Measurements from ENCODE around the gene SUCLG1.
"Not testable (repeated sequence)": the region's sequence is repeated elsewhere in the genome, so short reads cannot be mapped to it uniquely, and the experiment has no call there.

The SUCLG1 gene

DNA sequence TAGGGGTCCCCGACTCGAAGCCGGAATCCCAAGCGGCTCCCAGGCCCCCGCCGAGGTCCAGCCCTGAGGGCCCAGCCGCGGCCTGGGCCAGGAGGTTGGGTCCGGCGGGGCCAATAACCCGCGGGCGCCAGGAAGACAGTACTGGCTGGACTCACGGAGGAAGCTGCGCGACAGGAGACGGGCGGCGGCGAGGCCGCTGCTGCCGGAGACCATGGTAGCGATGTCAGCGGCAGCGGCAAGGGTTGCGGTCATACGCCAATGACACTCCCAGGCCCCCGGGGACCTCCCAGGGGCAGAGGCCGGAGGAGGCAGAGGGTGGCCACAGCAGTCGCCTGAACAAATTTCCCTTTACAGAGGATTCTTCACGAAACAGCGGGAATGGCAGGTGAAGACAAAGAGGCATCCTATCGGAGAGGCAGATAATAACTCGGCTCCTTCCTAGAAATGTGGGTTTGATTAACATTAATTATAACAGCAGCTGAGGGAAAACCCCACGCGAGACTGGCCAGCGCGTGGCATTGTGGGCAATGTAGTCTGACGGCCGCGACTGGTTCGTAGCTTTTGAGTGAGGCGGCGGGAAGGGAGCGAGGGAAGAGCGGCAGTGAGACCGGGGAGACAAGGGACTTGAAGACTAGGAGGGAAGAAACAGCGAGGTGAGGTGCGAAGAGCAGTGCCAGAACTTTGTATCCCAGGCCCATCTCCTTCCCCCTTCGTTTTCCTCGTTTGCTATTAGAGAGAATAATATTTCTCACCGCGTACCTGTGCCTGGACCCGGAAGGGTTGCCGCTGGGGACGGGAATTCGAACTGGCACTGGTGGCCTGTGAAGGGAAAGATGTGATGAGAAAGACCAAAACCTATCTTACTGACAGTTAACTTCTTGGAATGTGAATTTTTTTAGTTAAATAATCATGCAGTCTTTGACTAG, at the start of gene SUCLG1:
SUCLG1 (minus strand) TSS at position 263 of the 926 bp plus-strand sequence; CDS start at position 252, 11 bp downstream.
- in situ Hi-C loops (cut with HindIII; ENCODE audit: low sequenced_read_pairs): no loop called here

DNA sequence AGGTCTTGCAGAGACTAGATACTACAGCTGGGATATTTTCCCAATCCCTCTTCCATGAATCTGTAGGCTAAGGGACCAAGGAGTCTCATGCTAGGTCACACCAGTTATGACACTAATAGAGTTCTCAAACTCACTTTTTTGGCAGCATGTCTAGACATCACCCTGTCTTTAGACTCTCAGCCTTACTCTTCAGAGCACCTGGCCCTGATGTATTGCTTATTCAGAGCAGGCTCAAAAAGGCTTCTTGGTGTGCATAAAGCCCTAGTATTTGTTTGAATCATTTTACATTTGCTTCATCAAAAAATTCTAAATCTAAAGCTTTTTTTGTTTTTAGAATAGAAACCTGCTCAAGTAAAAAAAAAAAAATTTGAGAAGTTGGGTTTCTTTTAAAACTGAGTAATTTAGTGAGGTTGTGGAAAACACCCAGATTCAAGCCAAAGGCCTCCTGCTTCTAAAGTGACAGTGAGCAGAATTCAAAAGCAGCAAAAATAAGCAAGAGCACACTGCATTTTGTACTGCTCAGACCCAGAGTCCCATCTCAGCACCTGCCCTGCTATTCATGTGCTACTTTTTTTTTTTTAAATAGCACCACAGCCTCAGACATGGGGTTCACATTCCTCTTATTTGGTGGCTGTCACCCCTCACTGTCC, 39.2 kb upstream of the SUCLG1 start:
- in situ Hi-C loops (cut with HindIII; ENCODE audit: low sequenced_read_pairs): no loop called here

GRCh38 chr2:84497285-84497684, 38.2 kb upstream of the SUCLG1 start:
- in situ Hi-C loops (cut with HindIII; ENCODE audit: low sequenced_read_pairs): no loop called here

DNA sequence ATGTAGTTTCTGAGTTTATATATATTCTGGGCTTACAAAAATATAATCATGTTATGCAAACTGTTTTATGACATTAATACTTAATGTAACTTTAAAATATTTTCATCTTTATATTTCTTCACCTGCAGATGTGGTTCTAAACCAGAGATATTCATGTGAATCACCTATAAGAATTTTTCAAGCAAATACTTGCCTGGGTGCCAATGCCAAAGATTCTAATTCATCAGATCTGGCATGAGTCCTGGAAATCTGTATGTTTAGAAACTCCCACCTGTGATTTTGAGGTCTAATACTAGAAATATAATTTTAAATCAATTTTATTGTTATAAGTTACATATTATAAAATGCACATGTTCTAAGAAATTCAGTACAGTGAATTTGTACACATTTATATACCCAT, 37.3 kb upstream of the SUCLG1 start:
- in situ Hi-C loops (cut with HindIII; ENCODE audit: low sequenced_read_pairs): no loop called here

GRCh38 chr2:84495539-84496146, 36.6 kb upstream of the SUCLG1 start:
- in situ Hi-C loops (cut with HindIII; ENCODE audit: low sequenced_read_pairs): no loop called here

DNA sequence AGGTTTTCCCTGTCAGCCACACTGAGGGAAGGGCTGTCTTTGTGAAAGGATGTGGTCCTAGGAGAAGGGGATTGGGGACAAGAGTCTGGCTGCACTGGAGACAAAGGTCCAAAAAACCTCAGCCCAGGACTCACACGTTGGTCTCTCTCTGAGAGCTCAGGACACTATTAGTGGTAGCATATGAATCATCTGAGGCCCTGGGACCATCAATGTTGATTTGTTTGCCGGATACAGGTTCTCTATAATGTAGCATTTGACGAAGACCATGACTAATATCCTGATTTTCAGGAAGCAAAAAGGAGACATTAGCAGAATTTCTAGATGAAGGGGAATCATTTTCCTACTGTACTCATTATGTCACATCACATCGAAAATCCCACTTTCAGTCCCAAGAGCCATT, 35.0 kb upstream of the SUCLG1 start:
- in situ Hi-C loops (cut with HindIII; ENCODE audit: low sequenced_read_pairs): no loop called here

DNA sequence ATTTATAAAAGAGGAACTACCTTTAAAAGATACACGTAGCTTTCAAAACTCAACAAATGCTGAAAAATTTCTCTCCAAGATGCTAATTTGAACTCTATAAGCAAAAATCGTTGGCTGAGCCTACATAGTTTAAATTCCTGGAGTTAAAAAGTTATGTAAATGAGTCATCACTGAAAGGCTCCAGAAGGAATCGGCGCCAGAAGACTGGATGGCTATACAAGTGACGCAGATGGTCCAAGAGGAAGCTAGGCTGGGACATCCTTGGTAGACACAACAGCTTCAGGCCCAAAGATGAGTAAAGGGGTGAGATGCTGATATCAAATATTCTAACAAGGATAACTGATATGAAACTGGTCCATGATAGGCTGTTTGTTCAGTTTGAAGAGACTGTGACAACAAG, 34.4 kb upstream of the SUCLG1 start:
- in situ Hi-C loops (cut with HindIII; ENCODE audit: low sequenced_read_pairs): no loop called here

GRCh38 chr2:84492571-84492970, 33.5 kb upstream of the SUCLG1 start:
- in situ Hi-C loops (cut with HindIII; ENCODE audit: low sequenced_read_pairs): no loop called here

DNA sequence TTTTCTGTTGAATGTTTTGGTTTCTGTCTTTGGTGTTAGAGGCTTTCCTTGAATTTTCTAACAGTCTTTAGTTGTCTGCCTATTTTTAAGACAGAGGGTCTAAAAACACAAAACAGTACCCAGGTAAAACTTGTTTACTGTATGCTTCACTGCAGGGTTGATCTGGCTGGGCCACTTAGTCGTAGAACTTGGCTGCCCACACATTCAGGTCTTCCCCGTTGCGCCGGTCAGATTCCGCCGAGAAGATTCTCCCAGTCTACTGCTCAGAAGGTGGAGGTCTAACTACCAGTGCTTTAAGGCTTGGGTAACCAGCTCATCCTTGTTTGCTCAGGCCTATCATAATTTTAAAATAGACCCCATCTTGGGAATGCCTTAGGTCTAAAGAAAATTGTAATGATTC, 32.7 kb upstream of the SUCLG1 start:
- in situ Hi-C loops (cut with HindIII; ENCODE audit: low sequenced_read_pairs): no loop called here

DNA sequence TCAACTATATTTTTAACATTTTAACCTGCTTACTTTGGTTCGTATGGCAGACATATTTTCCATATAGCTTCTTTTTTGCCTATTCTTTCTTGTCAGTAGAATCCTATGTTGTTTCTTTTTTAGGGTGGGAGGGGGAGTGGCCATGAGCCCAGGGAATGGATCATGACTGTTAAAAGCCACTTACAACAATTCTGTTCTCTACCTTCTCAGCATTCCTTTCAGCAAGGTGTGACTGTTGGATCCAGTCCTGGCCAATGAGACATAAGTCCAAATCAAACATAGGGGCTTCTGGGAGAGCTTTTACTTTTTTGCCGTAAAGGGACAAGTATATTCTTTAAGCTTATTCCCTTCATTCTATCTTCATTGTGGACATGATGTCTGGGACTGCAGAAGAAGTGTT, 32.2 kb upstream of the SUCLG1 start:
- in situ Hi-C loops (cut with HindIII; ENCODE audit: low sequenced_read_pairs): no loop called here

DNA sequence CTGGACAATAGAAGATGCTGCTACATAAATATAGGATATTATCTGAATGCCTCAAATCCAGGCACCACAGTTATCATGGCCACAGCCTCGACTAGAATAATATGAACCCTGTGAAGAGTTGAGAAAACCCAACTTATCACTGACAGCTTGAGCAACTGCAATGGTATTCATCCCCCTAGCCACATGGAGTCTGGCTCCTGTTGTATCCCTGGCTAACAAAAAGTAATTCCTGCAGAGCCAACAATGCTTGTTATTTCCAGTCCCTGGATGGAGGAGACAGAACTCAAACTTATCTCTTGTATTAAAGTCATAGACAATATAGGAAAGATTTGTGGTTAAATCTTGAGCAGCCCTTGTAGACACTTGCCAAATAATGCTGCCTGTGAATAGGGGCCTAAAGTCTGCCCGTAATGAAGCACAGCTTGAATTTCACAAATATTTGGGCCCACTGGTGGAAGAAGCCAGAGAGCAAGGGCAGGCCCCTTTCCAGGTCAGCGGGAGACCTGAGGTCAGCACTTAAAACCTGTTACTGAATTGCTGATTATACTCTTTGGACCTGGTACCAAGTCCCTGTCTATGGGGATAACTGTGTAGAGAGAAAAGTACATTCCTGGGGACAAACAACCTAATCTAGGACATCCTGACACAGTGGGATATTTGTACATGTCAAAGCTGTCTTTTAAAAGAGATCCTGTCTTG, 28.4 kb upstream of the SUCLG1 start:
- in situ Hi-C loops (cut with HindIII; ENCODE audit: low sequenced_read_pairs): no loop called here

GRCh38 chr2:84486441-84487115, 27.5 kb upstream of the SUCLG1 start:
- in situ Hi-C loops (cut with HindIII; ENCODE audit: low sequenced_read_pairs): no loop called here

GRCh38 chr2:84483320-84483719, 24.2 kb upstream of the SUCLG1 start:
- in situ Hi-C loops (cut with HindIII; ENCODE audit: low sequenced_read_pairs): no loop called here

DNA sequence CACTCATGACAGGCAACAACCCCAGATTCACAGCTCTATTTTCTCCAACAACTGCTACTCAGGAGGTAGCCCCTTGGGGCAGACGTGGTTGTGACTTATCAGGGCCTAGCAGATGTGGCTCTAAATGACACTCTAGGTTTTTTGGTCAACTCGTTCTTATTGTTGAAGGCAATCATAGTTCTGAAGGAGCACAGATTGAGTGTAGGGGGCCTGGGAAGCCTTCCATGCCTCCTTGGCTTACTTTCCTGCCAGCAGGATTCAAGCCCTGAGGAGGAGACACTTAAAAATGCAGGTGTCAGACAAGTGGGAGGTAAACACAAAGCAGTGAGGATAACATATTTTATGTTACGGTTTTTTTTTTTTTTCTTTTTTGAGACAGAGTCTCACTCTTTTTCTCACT, 23.5 kb upstream of the SUCLG1 start:
- in situ Hi-C loops (cut with HindIII; ENCODE audit: low sequenced_read_pairs): no loop called here

DNA sequence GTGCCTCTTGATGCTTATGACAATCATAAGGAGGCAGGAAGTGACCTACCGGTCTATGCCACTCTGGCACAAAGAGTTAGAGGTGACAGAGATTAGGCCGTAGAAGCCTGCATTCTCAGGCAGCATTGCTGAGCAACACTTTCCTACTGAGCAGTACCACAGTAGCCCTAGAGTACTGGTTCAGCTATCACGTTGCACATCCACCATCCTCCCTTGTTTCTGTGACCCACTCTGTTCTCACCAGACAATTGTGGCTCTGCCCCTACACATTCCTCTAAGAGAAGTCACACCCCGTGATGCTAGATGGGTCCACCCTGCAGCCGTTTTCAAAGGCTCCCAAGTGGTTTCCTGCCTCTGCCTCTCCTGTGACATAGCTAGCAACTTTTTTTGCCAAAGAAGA, 22.6 kb upstream of the SUCLG1 start:
- in situ Hi-C loops (cut with HindIII; ENCODE audit: low sequenced_read_pairs): no loop called here

GRCh38 chr2:84478867-84479266, 19.8 kb upstream of the SUCLG1 start:
- in situ Hi-C loops (cut with HindIII; ENCODE audit: low sequenced_read_pairs): no loop called here

GRCh38 chr2:84477886-84478285, 18.8 kb upstream of the SUCLG1 start:
- in situ Hi-C loops (cut with HindIII; ENCODE audit: low sequenced_read_pairs): no loop called here

GRCh38 chr2:84474176-84474575, 15.1 kb upstream of the SUCLG1 start:
- in situ Hi-C loops (cut with HindIII; ENCODE audit: low sequenced_read_pairs): no loop called here

- in situ Hi-C loops (cut with HindIII; ENCODE audit: low sequenced_read_pairs): no loop called here
These were observed 13.9 kb upstream of the SUCLG1 start for GRCh38 chr2:84472856-84473565.

- in situ Hi-C loops (cut with HindIII; ENCODE audit: low sequenced_read_pairs): not testable (repeated sequence)
These were observed 13.3 kb upstream of the SUCLG1 start for GRCh38 chr2:84472423-84472822.
